Endothelial cell of hepatic sinusoid (primary cell): ENCODE data around the gene TNS1.

Source experiments
- in situ Hi-C: cut with HindIII; loops from 2 replicates; pipeline ENCODE4 v1.10.0; 2017; ENCODE audit warnings: low sequenced_read_pairs

Gene TNS1

DNA sequence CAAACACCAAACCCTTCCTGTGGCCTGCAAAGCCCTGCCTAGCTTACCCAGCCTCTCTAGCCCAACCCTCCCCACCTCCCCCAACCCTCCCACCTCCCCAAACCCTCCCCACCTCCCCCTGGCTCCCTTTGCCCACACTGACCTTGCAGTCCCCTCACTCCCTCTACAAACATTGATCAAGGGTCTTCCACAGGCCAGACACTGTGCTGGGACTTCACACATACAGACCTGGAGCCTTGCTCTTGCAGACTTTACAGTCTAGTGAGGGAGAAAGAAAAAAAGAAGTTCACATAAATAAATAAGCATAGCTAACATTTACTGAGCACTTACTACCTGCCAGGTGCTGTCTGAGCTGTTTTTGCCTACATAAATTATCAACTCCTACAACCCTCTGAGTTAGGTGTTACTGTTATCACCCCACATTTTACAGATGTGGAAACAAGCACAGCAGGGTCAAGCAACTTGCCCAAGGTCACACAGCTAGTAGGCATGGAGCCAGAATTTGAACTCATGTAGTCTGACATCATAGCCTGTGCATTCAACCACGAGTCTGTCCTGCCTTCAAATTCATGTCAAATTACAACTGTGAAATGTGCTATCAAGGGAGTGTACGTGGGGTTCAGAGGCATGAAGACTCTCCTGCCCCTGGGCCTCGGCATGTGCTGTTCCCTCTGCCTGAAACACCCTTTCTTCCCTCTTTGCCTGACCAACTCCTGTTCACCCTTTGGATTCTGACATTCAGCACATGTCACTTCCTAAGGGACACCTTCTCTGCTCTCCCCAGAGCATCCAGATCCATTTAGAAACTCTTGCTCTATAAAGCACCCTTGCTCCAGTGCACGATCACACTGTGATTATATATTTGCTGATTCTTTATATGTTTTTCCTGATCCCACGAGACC, 209.9 kb downstream of the TNS1 start:
- in situ Hi-C loops: no loop called here

DNA sequence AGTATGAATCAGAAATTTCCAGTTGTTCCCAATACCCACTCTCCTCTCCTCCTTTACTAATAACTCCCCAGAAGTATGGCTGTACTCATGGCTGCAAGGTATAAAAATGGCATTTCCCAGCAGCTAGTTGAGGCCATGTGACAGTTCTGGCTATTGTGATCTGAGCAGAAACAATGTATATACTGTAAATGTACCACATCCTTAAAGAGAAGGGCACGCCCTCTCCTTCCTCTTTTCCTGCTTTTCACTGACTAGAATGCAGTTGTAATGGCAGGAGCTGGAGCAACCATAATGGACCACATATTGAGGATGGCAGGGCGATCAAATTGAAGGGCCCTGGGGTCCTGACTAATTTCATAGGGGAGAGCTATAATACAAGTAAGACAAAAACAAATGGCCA, 211.2 kb downstream of the TNS1 start:
- in situ Hi-C loops: no loop called here

DNA sequence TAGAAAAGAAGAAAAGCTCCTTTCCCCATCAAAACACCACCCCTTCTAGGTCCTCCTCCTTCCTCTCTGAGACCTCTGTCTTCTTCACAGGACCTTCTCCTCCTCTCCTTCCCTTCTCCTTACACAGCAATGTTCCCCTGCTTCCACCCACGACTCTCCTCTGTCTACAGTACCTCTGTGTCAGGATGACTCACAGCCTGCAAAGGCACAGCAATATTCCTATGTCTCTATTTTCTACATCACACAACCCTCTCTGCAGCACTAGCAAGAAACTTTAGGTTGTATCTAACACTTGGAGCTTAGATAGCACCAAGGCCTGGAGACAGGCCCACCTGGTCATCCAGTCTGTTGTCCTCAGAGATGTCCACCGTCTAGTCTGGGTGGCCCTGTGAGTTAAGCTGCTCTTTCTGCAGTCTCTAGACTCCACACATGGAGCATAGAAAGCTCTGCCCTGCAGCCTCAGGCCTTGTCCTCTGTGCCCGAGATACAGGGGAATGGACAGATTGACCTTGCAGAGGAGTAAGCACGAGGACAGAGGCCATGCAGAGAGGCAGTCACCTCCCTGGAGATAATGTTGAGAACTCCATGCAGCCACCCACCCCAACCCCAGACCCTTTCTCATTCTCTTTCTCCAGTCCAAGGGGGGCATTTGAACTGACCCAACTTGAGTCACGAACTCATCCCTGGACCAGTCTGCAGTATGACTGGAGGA, 212.0 kb downstream of the TNS1 start:
- in situ Hi-C loops: no loop called here

DNA sequence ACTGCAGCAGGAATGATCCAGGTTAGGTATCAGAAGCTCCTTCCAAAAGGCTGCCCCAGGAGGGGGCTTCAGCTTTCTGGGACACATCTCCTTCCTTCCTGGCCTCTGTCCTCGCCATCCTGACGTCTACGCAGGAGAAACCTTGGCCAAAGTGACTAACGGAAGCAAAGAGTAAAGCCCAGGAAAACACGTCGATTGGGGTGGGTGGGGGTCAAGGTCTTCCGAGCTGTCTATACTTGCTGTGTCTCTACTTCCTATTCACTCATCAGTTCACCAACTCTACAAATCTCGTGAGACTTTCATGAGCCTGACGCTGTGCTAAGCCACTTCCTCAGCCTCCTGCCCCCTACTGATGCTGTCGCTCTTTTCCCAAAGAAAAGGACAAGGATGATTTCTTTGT, 212.6 kb downstream of the TNS1 start:
- in situ Hi-C loops: no loop called here

GRCh38 chr2:217789736-217790181, 213.0 kb downstream of the TNS1 start:
- in situ Hi-C loops: loop anchor here (5.0 kb wide), 2 partner anchors 103 to 193 kb away; no protein-coding TSS in a partner anchor

DNA sequence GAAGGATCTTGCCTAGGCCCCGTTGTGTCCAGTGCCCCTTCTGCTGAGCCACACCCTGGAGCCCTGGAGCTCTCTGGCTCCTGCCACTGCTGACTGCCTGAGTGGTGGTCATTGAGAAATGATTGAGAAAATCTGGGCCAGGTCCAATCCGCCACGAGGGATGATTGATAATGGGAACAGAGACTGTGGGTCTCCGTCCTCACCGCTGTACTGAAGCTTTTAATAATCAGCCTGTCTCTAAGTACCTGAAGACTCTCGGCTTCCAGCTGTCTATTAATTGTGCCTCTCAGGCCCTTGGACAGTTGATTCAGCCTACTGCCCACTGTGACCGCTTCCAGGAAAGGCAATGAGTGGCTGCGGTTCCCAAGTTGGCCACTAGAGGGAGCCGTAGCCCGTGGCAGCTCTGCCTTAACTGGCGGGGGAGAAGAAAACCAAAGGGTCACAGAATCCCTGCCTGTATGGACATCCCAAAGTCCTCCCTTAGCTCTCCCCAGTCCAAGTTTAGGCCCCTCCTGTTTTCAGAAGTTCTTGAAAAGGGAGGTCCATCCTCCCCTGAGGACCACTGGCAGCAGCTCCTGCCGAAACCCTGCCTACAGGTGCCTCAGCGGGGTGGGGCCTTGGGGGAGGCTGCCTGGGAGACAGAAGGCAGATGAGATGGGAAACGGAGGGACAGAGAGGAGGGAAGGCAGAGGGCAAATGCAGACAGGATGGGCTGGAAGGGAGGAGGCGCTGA, 213.6 kb downstream of the TNS1 start:
- in situ Hi-C loops: loop anchor here (5.0 kb wide), 2 partner anchors 103 to 193 kb away; no protein-coding TSS in a partner anchor

DNA sequence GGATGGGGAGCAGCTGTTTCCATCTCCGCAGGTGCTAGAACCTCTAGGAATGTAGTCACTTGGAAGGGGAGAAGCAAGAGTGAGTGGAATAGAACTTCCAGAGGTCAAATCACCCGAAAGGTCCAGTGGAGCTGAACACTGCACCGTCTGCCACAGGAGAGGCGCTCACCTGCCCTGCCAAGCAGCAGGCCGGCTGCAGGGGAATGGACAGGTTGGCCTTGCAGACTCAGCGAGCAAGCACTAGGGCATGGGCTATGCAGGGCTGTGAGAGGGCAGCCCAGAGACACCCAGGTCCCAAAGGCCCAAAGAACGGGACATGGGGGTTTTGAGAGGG, 214.2 kb downstream of the TNS1 start:
- in situ Hi-C loops: loop anchor here (5.0 kb wide), 2 partner anchors 104 to 194 kb away; no protein-coding TSS in a partner anchor

DNA sequence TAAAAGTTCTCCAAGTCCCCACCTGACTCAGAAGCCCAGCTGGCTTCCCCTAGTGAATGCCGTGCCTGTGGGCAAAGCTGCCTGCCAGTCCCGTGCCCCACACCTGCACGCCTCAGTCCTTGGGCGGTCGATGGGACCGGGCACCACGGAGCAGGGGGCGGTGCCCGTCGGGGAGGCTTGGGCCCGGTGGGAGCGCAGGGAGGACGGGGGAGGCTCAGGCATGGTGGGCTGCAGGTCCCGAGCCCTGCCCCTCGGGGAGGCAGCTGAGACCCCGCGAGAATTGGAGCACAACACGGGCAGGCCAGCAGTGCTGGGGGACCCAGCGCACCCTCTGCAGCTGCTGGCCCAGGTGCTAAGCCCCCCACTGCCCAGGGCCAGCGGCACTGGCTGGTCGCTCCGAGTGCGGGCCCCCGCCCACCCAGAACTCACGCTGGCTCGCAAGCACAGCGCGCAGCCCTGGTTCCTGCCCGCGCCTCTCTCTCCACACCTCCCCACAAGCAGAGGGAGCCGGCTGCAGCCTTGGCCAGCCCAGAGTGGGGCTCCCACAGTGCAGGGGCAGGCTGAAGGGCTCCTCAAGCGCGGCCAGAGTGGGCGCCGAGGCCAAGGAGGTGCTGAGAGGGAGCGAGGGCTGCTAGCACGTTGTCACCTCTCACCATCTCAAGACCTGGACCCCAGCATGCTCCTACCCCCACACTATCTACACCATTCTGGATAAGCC, 215.5 kb downstream of the TNS1 start:
- in situ Hi-C loops: loop anchor here (5.0 kb wide), 2 partner anchors 105 to 195 kb away; no protein-coding TSS in a partner anchor

GRCh38 chr2:217786560-217786959, 216.2 kb downstream of the TNS1 start:
- in situ Hi-C loops: loop anchor here (5.0 kb wide), 2 partner anchors 106 to 196 kb away; no protein-coding TSS in a partner anchor

DNA sequence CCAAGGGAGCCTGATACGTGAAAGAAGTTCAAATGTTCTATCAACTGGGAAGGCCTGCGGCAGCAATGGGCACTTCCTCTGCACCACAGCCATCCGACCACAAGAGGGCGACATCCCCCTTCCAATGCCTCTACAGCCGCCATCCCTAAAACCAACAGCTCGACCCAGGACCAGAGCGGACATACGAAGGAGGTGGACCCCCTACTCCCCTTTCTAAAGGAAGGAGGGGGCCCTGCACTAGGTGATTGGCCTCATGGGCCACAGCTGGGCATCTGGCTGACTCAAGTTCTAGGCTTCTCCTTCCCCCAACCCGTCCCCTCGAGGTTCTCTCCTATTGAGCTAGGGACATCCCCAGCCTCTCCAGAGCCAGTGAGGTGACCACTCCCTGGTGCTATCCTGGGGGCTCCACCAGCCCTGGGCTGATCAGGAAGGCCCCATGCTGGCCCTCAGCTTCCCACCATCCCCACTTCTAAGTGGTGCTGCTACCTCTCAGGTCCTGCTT, 217.2 kb downstream of the TNS1 start:
- in situ Hi-C loops: loop anchor here (5.0 kb wide), 2 partner anchors 107 to 197 kb away; no protein-coding TSS in a partner anchor

DNA sequence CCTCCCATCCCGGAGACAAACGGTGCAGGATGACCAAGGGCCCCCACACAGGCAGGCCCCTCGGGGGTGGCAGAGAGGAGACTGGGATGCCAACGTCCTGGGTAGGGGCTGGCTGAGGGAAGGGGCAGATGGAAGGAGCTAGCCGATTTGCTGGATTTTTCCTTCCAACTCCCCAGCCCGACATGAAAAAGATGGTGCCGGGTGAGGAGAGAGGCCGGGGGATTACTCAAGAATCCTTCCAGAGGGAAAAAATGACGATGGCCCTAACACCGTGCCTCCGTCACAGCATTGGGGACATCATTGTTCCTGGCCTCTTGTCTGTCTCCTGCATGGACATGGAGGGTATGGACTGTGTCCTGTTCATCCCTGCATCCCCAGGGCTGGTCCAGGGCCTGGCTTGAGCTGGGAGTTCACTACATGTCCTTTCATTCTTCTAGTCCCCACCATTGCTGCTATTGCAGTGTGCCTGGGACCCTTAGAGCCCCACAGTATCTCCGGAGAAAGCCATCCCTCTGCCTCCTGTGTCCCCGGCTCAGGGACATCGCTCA, 217.7 kb downstream of the TNS1 start:
- in situ Hi-C loops: loop anchor here (5.0 kb wide), 2 partner anchors 107 to 197 kb away; no protein-coding TSS in a partner anchor

DNA sequence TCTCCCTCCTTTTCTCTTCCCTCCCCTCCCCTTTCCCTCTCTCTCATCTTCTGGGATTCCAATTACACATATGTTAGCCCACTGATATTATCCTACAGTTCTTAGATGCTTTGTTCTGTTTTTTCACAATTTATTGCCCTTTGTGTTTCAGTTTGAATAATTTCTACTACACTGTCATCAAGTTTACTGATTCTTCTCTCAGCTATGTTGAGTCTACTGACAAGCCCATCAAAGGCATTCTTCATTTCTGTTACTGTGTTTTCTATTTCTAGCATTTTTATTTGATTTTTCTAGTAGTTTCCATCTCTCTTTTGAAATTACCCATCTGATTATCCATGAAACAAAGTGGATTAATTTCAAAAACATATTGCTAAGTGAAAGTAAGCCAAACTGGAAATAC, 219.6 kb downstream of the TNS1 start:
- in situ Hi-C loops: no loop called here

DNA sequence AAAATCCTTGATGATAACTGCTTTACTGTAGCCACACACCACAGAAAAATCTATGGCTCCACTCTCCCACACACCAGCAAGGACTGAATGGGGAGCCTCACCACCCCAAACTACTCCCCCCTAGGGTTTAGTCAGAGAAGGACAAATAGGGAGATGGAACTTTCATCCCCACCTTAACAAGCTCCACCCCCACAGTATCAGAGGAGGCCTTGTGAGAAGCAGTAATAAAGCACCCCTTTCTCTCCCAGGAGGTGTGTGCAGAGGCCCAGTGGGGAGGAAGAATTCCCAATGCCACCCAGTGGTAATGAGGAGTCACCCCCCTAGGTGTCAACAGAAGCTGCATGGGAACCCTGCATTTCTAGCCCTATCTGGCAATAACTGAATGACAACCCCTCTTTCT, 224.9 kb downstream of the TNS1 start:
- in situ Hi-C loops: loop anchor here (10.0 kb wide), 1 partner anchor 63 kb away; no protein-coding TSS in a partner anchor

DNA sequence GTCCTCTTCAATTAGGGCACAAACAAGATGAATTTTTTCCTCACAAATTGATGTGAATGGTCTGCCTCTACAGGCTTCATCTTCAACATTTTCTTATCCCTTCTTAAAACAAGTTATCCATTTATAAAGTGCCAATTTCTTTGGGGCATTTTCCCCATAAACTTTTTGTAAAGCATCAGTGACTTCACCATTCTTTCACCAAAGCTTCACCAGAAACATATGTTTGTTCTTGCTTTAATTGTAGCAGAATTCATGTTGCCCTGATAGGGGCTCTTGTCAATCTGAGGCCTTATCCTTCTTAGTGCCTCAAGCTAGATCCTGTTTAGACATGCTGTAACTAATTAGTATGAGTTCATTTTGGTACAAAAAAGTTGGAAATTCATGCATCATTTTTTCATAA, 226.2 kb downstream of the TNS1 start:
- in situ Hi-C loops: loop anchor here (10.0 kb wide), 1 partner anchor 62 kb away; no protein-coding TSS in a partner anchor

GRCh38 chr2:217775920-217776503, 226.8 kb downstream of the TNS1 start:
- in situ Hi-C loops: loop anchor here (10.0 kb wide), 1 partner anchor 61 kb away; no protein-coding TSS in a partner anchor

GRCh38 chr2:217774232-217774631, 228.6 kb downstream of the TNS1 start:
- in situ Hi-C loops: loop anchor here (5.0 to 10.0 kb wide), 3 partner anchors 37 to 268 kb away; no protein-coding TSS in a partner anchor

DNA sequence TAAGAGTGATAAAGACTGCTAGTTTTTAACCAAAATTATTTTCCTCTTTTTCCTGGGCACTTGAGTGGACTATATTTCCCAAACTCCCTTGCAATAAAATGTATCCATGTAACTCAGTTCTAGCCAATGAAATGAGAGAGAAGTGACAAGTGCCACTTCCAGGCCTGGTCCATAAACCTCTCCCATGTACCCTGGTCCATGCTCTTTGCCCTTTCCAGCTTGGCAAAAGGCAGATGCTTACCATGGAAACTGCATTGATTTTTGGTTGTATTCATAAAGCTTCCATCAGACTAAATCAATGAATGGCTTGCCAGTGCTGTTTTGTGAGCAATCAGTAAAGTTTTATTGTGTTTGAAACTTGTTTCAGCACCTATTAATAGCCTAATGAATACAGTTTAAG, 229.3 kb downstream of the TNS1 start:
- in situ Hi-C loops: loop anchor here (5.0 to 10.0 kb wide), 3 partner anchors 36 to 269 kb away; no protein-coding TSS in a partner anchor

- in situ Hi-C loops: no loop called here
Measured at GRCh38 chr2:217766356-217766755, 236.4 kb downstream of the TNS1 start.
